GM19452 (cell line): ENCODE measurements around the gene TMEM252.

Experiments
- ATAC-seq: cut with Tn5 transposase; IDR thresholded peaks from one replicate; pipeline ENCODE4 v1.9.1; 2021; ENCODE audit not compliant: unreplicated experiment

TMEM252 gene

GRCh38 chr9:68540712-68541535 is at the start of gene TMEM252:
Gene TMEM252, minus strand, starts transcription at chr9:68540883. Its CDS starts 69 bp downstream, at chr9:68540814.
- no peak for ATAC-seq

GRCh38 chr9:68585034-68585761 is 44.5 kb upstream of the TMEM252 start:
- ATAC-seq, result no peak

- ATAC-seq, result peak; percentile 86
Observed at GRCh38 chr9:68584189-68585033, 43.7 kb upstream of the TMEM252 start.

GRCh38 chr9:68581696-68582095 is 41.0 kb upstream of the TMEM252 start:
- ATAC-seq, result no peak

- peak; percentile 90 for ATAC-seq
Observed at GRCh38 chr9:68577774-68578591, 37.3 kb upstream of the TMEM252 start.

GRCh38 chr9:68575817-68576216 is 35.1 kb upstream of the TMEM252 start:
- ATAC-seq, result no peak

GRCh38 chr9:68574150-68574549 is 33.5 kb upstream of the TMEM252 start:
- no peak for ATAC-seq

GRCh38 chr9:68567565-68567964 is 26.9 kb upstream of the TMEM252 start:
- ATAC-seq, result no peak

GRCh38 chr9:68562461-68562860 is 21.8 kb upstream of the TMEM252 start:
- no peak for ATAC-seq

- no peak for ATAC-seq
Observed at GRCh38 chr9:68560071-68560844, 19.6 kb upstream of the TMEM252 start.

- no peak for ATAC-seq
Observed at GRCh38 chr9:68558545-68558944, 17.9 kb upstream of the TMEM252 start.

GRCh38 chr9:68555437-68556150 is 14.9 kb upstream of the TMEM252 start:
- no peak for ATAC-seq

GRCh38 chr9:68552700-68553476 is 12.2 kb upstream of the TMEM252 start:
- ATAC-seq, result no peak

GRCh38 chr9:68551191-68551590 is 10.5 kb upstream of the TMEM252 start:
- ATAC-seq, result no peak

- no peak for ATAC-seq
Observed at GRCh38 chr9:68548241-68548640, 7.6 kb upstream of the TMEM252 start.

GRCh38 chr9:68547417-68547816 is 6.7 kb upstream of the TMEM252 start:
- no peak for ATAC-seq

- ATAC-seq, result peak; percentile 88
Observed at GRCh38 chr9:68546596-68547390, 6.1 kb upstream of the TMEM252 start.
